Activated naive CD8-positive, alpha-beta T cell treated with anti-CD3 and anti-CD28 coated beads, Interleukin-2, amount 50 U/mL, for 16 hours (primary cell): ENCODE measurements around the gene NTM.

Experiments
- DNase-seq: peaks from one replicate; pipeline ENCODE4 v3.0.0-alpha.2; 2020; ENCODE audit warnings: low read depth, low spot score

The NTM gene

GRCh38 chr11:131724436-131724975 lies 354.1 kb downstream of the NTM start:
- no peak for DNase-seq

- no peak for DNase-seq
Observed at GRCh38 chr11:131734871-131735270, 364.5 kb downstream of the NTM start.

- no peak for DNase-seq
Observed at GRCh38 chr11:131737357-131737756, 366.9 kb downstream of the NTM start.

- DNase-seq, result no peak
Observed at GRCh38 chr11:131739243-131739882, 368.9 kb downstream of the NTM start.

- DNase-seq, result no peak
Observed at GRCh38 chr11:131744847-131745246, 374.4 kb downstream of the NTM start.

GRCh38 chr11:131745405-131745804 lies 375.0 kb downstream of the NTM start:
- DNase-seq, result no peak

GRCh38 chr11:131746201-131746600 lies 375.8 kb downstream of the NTM start:
- DNase-seq, result no peak

- no peak for DNase-seq
Observed at GRCh38 chr11:131748151-131749050, 378.0 kb downstream of the NTM start.

- DNase-seq, result no peak
Observed at GRCh38 chr11:131749101-131749500, 378.7 kb downstream of the NTM start.

GRCh38 chr11:131750152-131750551 lies 379.7 kb downstream of the NTM start:
- no peak for DNase-seq

- no peak for DNase-seq
Observed at GRCh38 chr11:131750692-131751091, 380.3 kb downstream of the NTM start.

GRCh38 chr11:131754671-131755070 lies 384.3 kb downstream of the NTM start:
- DNase-seq, result no peak

GRCh38 chr11:131756479-131757110 lies 386.2 kb downstream of the NTM start:
- no peak for DNase-seq

GRCh38 chr11:131758726-131759125 lies 388.3 kb downstream of the NTM start:
- DNase-seq, result no peak

- no peak for DNase-seq
Observed at GRCh38 chr11:131759140-131759539, 388.7 kb downstream of the NTM start.

- DNase-seq, result no peak
Observed at GRCh38 chr11:131760091-131761061, 390.0 kb downstream of the NTM start.

- no peak for DNase-seq
Observed at GRCh38 chr11:131762346-131763110, 392.1 kb downstream of the NTM start.

GRCh38 chr11:131763193-131763890 lies 392.9 kb downstream of the NTM start:
- no peak for DNase-seq

- DNase-seq, result no peak
Observed at GRCh38 chr11:131764126-131764525, 393.7 kb downstream of the NTM start.

- no peak for DNase-seq
Observed at GRCh38 chr11:131764649-131765048, 394.2 kb downstream of the NTM start.
